Loucy (cell line): ENCODE results near the gene TCAIM.

ENCODE experiments used
- H2AFZ ChIP-seq: fragments of 200-600 bp; sonication (generic); 2 replicates; pipeline ENCODE4 v1.6.0; 2016; ENCODE audit warnings: antibody characterized with exemption, mild to moderate bottlenecking, low read length, moderate library complexity
- H3F3A ChIP-seq: fragments of 200-600 bp; 2 replicates; pipeline ENCODE4 v1.6.0; 2016; ENCODE audit warnings: antibody characterized with exemption, low read depth, mild to moderate bottlenecking
- H3K27me3 ChIP-seq: fragments of 200-600 bp; sonication (generic); 2 replicates; pipeline ENCODE4 v1.6.1; 2014; ENCODE audit warnings: low read length, mild to moderate bottlenecking; ENCODE audit not compliant: insufficient read depth, poor library complexity, severe bottlenecking
- H3K36me3 ChIP-seq: fragments of 200-600 bp; sonication (generic); 2 replicates; pipeline ENCODE4 v1.6.1; 2016; ENCODE audit warnings: low read length; ENCODE audit not compliant: insufficient read depth
- H3K4me1 ChIP-seq: fragments of 200-600 bp; sonication (generic); 2 replicates; pipeline ENCODE4 v1.5.1; 2014; ENCODE audit warnings: low read length, mild to moderate bottlenecking; ENCODE audit not compliant: insufficient read depth, poor library complexity, severe bottlenecking
- H3K4me2 ChIP-seq: fragments of 200-600 bp; sonication (generic); 2 replicates; pipeline ENCODE4 v1.6.0; 2014; ENCODE audit warnings: antibody characterized with exemption, low read length, low read depth, mild to moderate bottlenecking; ENCODE audit not compliant: poor library complexity, severe bottlenecking
- H3K4me3 ChIP-seq: fragments of 200-600 bp; sonication (generic); 2 replicates; pipeline ENCODE4 v1.5.1; 2014; ENCODE audit warnings: low read length, mild to moderate bottlenecking, mixed read lengths; ENCODE audit not compliant: poor library complexity, severe bottlenecking
- H3K79me2 ChIP-seq: fragments of 200-600 bp; sonication (generic); 2 replicates; pipeline ENCODE4 v1.6.1; 2014; ENCODE audit warnings: low read length; ENCODE audit not compliant: insufficient read depth
- H3K9ac ChIP-seq: fragments of 200-600 bp; sonication (generic); 2 replicates; pipeline ENCODE4 v1.6.0; 2014; ENCODE audit warnings: mild to moderate bottlenecking, low read depth, low read length, moderate library complexity; ENCODE audit not compliant: poor library complexity, severe bottlenecking
- H3K9me2 ChIP-seq: fragments of 200-600 bp; sonication (generic); replicated peaks from 2 replicates; pipeline ENCODE4 v1.6.1; 2016; ENCODE audit warnings: low read depth, low read length, mixed read lengths
- H3K9me3 ChIP-seq: fragments of 200-600 bp; sonication (generic); 2 replicates; pipeline ENCODE4 v1.6.1; 2014; ENCODE audit warnings: mild to moderate bottlenecking, antibody characterized with exemption, low read length, low read depth; ENCODE audit not compliant: insufficient read depth
- H4K20me1 ChIP-seq: fragments of 200-600 bp; sonication (generic); 2 replicates; pipeline ENCODE4 v1.6.0; 2014; ENCODE audit warnings: antibody characterized with exemption, low read length, mild to moderate bottlenecking; ENCODE audit not compliant: insufficient read depth, poor library complexity, severe bottlenecking
- CTCF ChIP-seq: fragments of 200-600 bp; sonication (generic); conservative IDR thresholded peaks from 2 replicates; pipeline ENCODE4 v1.5.1; 2014; ENCODE audit warnings: mild to moderate bottlenecking, antibody characterized with exemption, low read length
- EZH2phosphoT487 ChIP-seq: fragments of 200-600 bp; IDR thresholded peaks from 2 replicates; pipeline ENCODE4 v1.6.1; 2018; ENCODE audit warnings: antibody characterized with exemption, mild to moderate bottlenecking, moderate library complexity, borderline replicate concordance

Gene TCAIM

GRCh38 chr3:44329946-44330345, 8.6 kb upstream of the TCAIM start:
- no peaks in the 10 kb centered on the region for H3K36me3 ChIP-seq
- no peak overlapping the region for H3K4me3 ChIP-seq
- no peaks in the 10 kb centered on the region for H3K4me1 ChIP-seq
- no peak overlapping the region for H2AFZ ChIP-seq
- H3F3A ChIP-seq: 0 out of 2 replicates have a peak, but pooled peaks cover under 1% of the 10 kb centered on the region
- no peak overlapping the region for H3K9ac ChIP-seq
- H3K4me2 ChIP-seq: no peak overlapping the region
- peaks cover 6% of the 10 kb centered on the region; the same call in 1 of the 2 replicates for H3K9me3 ChIP-seq
- no peaks in the 10 kb centered on the region for H4K20me1 ChIP-seq
- H3K27me3 ChIP-seq: no peaks in the 10 kb centered on the region
- TF ChIP-seq CTCF (no peak), EZH2phosphoT487 (no peak)
- no peaks in the 10 kb centered on the region for H3K79me2 ChIP-seq
- H3K9me2 ChIP-seq: no peaks in the 10 kb centered on the region

GRCh38 chr3:44330444-44330843, 8.1 kb upstream of the TCAIM start:
- TF ChIP-seq EZH2phosphoT487 (no peak), CTCF (no peak)
- Histone ChIP-seq H3F3A (no peaks in the 10 kb centered on the region), H3K4me1 (no peaks in the 10 kb centered on the region), H4K20me1 (no peaks in the 10 kb centered on the region), H3K79me2 (no peaks in the 10 kb centered on the region), H3K9ac (no peak overlapping the region), H3K9me2 (no peaks in the 10 kb centered on the region), H3K4me2 (no peak overlapping the region), H2AFZ (no peak overlapping the region), H3K36me3 (no peaks in the 10 kb centered on the region), H3K27me3 (no peaks in the 10 kb centered on the region), H3K9me3 (peaks cover 6% of the 10 kb centered on the region; the same call in 1 of the 2 replicates), H3K4me3 (no peak overlapping the region)

- H4K20me1 ChIP-seq: peaks cover 4% of the 10 kb centered on the region
- H3K36me3 ChIP-seq: no peaks in the 10 kb centered on the region
- H3K4me2 ChIP-seq: no peak overlapping the region
- no peaks in the 10 kb centered on the region for H3F3A ChIP-seq
- no peak overlapping the region for H2AFZ ChIP-seq
- H3K4me3 ChIP-seq: no peak overlapping the region
- peaks cover 7% of the 10 kb centered on the region for H3K79me2 ChIP-seq
- no peak overlapping the region for H3K9ac ChIP-seq
- H3K4me1 ChIP-seq: peaks cover 15% of the 10 kb centered on the region
- TF ChIP-seq EZH2phosphoT487 (no peak), CTCF (no peak)
- no peaks in the 10 kb centered on the region for H3K9me2 ChIP-seq
- H3K27me3 ChIP-seq: no peaks in the 10 kb centered on the region
- no peaks in the 10 kb centered on the region for H3K9me3 ChIP-seq
Observed at GRCh38 chr3:44334326-44334725, 4.2 kb upstream of the TCAIM start.
